KOPT-K1 (cell line): Measurements from ENCODE around the gene HDLBP.

Experiments
- H3K27ac ChIP-seq: fragments of 200-600 bp; sonication (generic); 2 replicates; pipeline ENCODE4 v1.5.1; 2016; ENCODE audit warnings: antibody characterized with exemption, mild to moderate bottlenecking, low read depth, low read length; ENCODE audit not compliant: poor library complexity, severe bottlenecking
- H3K36me3 ChIP-seq: fragments of 200-600 bp; sonication (generic); 2 replicates; pipeline ENCODE4 v1.5.1; 2017; ENCODE audit warnings: antibody characterized with exemption, mild to moderate bottlenecking, low read length, moderate library complexity; ENCODE audit not compliant: insufficient read depth
- H3K9me3 ChIP-seq: fragments of 200-600 bp; sonication (generic); 2 replicates; pipeline ENCODE4 v1.5.1; 2017; ENCODE audit warnings: antibody characterized with exemption, low read length, mild to moderate bottlenecking; ENCODE audit not compliant: insufficient read depth, poor library complexity, severe bottlenecking

The HDLBP gene

GRCh38 chr2:241315093-241315878 lies at the start of gene HDLBP:
Gene HDLBP (minus strand): TSS chr2:241315672. CDS start chr2:241266869, 48,803 bp downstream.
- H3K27ac ChIP-seq = peak within 1 kb of the TSS; percentile 100
- peaks cover 29% of the 10 kb centered on the region for H3K36me3 ChIP-seq
- no peaks in the 10 kb centered on the region for H3K9me3 ChIP-seq

GRCh38 chr2:241364781-241365180 lies 49.3 kb upstream of the HDLBP start:
- Histone ChIP-seq H3K27ac (no peak overlapping the region), H3K36me3 (no peaks in the 10 kb centered on the region), H3K9me3 (no peaks in the 10 kb centered on the region)

DNA sequence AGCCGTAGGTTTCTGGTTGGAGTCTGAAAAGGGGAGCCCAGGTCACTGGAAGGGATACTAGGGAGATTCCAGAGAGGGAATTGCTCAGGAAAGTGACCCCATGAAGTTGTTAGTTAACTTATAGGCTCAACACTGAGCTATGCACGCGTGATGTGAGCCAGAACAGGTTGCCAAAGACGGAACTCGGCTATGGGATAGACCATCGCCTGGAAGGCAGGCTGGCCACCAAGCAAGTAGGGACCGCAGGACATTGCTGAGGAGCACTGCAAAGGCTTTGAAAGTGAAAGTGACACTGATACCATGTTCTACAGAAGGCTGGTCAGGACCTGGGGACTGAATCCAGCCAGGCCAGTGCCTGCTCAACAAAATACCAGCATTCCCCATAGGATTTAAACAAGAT lies 48.0 kb upstream of the HDLBP start:
- no peaks in the 10 kb centered on the region for H3K36me3 ChIP-seq
- H3K27ac ChIP-seq = no peak overlapping the region
- H3K9me3 ChIP-seq = no peaks in the 10 kb centered on the region

- H3K36me3 ChIP-seq = peaks cover 7% of the 10 kb centered on the region
- H3K27ac ChIP-seq = no peak overlapping the region
- H3K9me3 ChIP-seq = no peaks in the 10 kb centered on the region
These were observed 44.1 kb upstream of the HDLBP start for GRCh38 chr2:241359481-241360045.

DNA sequence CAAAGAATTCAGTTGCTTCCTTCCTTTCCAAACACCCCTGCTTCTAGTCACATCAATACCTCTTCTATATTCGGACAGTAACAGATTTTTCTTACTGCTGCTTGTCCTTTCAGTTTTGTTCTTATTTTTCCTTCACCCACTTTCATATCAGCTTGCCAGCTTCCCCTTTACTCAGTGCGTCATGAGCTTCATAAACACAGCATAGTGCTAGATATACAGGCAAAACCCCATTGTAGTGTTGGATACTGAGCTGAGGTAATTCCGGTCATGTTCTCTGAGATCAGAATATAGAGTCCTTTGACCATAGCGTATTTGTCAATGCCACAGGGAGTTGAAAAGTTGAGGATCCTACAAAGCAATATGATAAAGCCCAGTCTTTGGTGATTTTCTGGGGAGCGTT lies 43.0 kb upstream of the HDLBP start:
- Histone ChIP-seq H3K36me3 (peaks cover 18% of the 10 kb centered on the region), H3K27ac (no peak overlapping the region), H3K9me3 (no peaks in the 10 kb centered on the region)

DNA sequence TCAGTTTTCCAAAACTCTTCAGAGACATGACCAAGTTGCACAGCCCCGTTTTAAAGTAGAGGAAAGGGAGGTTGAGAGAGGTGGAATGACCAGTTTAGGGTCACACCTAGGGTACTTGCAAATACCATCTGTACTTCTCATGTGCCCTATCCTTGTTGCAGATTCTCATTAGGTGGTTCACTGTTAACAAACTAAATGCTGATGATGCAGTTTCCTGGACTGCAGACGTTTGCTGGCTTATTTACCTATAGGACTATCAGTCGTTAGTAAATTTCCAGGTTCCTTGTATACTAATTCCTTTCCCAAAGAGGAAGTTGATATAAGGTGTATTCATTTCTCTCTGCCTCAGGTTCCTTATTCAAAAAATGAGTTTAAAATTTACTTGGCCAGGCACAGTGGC lies 42.1 kb upstream of the HDLBP start:
- no peak overlapping the region for H3K27ac ChIP-seq
- no peaks in the 10 kb centered on the region for H3K9me3 ChIP-seq
- peaks cover 27% of the 10 kb centered on the region for H3K36me3 ChIP-seq

DNA sequence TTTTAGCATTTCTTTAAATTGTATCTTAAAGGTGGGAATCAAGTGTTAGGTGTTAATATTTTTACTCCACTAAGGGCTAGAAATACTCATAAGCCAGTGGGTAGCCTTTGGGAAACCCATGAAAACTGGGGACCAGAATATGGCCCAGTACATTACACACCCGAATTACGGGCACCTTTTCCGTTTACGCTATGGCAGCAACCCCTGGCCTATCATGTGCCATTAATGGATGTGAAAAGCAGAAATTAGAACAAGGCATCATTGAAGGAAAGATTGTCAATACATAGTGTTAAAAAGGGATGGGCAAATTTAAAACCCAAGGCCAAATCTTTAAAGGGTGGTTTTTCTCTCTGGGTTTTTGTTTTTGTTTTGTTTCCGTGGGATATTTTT lies 41.4 kb upstream of the HDLBP start:
- Histone ChIP-seq H3K9me3 (no peaks in the 10 kb centered on the region), H3K36me3 (peaks cover 34% of the 10 kb centered on the region), H3K27ac (peak overlapping the region; percentile 63)

- Histone ChIP-seq H3K9me3 (no peaks in the 10 kb centered on the region), H3K36me3 (peaks cover 40% of the 10 kb centered on the region), H3K27ac (peak within 1 kb of the TSS; percentile 63)
These were observed 40.8 kb upstream of the HDLBP start, which contains the start of gene FARP2 for GRCh38 chr2:241355983-241356870. Gene FARP2 (plus strand): TSS chr2:241356285. CDS start chr2:241373108, 16,823 bp downstream.

DNA sequence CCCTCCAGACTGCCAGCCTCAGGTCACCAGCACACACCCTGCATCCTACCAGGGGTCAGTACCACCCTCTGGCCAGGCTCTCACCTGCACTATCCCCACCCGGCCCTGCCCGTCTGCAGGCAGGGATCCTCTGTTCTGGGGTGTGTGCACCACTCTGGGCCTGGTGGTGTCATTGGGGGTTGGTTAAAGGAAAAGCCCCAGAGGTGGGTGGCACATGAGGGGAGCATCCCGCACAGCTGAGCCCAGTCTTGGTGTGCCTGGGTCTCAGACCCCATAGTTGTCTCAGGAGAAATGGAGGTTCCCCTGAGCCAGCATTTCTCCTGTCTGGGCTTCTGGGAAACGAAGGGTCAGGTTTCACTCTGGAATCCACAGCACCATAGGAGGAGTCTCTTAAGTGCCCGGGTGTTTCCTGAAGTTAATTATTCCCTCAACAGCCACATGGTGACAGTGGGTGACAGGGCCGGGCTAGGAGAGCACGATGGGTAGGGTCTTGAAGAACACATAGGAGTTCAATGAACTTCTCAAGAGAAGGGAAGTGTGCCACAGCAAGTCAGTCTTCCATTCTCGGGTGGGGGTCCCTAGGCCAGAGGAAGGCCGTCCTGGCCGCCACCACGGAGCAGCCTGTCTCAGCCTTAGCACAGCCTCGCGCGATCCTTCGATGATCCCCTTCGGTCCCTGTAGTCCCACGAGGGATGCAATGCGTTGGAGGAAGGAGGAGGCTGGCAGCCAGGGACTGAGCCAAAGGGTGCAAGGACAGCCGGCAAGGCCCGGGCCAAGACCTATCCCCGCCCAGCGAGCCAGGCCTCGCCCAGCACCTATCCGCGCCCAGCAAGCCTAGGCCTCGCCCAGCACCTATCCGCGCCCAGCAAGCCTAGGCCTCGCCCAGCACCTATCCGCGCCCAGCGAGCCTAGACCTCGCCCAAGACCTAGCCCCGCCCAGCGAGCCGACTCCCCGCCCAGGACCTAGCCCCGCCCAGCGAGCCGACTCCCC lies 39.5 kb upstream of the HDLBP start:
- peaks cover 53% of the 10 kb centered on the region for H3K36me3 ChIP-seq
- H3K9me3 ChIP-seq = no peaks in the 10 kb centered on the region
- H3K27ac ChIP-seq = no peak overlapping the region

DNA sequence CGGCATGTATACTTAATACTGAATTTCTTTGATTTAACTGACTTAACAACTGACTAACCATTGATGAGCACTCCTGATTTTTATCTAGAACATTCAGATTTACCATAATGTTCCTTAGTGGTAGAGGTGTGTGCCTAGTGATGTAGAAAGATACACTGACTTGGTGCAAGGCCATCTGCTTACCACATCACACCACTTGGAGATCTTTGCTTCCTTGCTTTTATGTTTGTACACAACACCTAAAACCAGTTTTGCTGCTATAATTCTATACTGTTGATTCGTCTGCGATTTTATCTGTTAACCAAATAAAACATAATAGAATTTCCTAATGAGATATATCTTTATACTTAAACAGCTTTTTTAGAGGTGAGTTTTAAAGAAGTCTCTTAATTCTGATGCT lies 36.8 kb upstream of the HDLBP start:
- H3K27ac ChIP-seq = no peak overlapping the region
- no peaks in the 10 kb centered on the region for H3K9me3 ChIP-seq
- H3K36me3 ChIP-seq = peaks cover 80% of the 10 kb centered on the region

DNA sequence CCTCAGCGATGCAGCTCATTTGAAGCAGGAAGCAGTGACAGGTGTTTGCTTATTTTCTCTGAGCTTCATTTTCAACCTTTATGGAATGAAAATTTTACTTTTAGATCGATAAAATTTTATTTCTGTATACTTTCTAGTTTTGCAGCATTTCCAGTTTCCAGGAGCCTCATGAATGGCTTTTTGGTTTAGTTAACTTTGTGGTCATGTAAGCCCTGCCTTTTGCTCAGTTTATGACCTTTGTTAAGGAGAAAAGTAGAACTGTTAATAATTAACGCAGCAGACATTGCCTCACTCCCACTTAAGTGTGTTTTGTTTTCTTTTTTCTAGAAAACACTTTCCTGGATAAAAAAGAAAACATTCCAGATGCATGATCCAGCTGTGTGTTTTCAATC lies 36.2 kb upstream of the HDLBP start:
- Histone ChIP-seq H3K36me3 (peaks cover 86% of the 10 kb centered on the region), H3K27ac (no peak overlapping the region), H3K9me3 (no peaks in the 10 kb centered on the region)

DNA sequence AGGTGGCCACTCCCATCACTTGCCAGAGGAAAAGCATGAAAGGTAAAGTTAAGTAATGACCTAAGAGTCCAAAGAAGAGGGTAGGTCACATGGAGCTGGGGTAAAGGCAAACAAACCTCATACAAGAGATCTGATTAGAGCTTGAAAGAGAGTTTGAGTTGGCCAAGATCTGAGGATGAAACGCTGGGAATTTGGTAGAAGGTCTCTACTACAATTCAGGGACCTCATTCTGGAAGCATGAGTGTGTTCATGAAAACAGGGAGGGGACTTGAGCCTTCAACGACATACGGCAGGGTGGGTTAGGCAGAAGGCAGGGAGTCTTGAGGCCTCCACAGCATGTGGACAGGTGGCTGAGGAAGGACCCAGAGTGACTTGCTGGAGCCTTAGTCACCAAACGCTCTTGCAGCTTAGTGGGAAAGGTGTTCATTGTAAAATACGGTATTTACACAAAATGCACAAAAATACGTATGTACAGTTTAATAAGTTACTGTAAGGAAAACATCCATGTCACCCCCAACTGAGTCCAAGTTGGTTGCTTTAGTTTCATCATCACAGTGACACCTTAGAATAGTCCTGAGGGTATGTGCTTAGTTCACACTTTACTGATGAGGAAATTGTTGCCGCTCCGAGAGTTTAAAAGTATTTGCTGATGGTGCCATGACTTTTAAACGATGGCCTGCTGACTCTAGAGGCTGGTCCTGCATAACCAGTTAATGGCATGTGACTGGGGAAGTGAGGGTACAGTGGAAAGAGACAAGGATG lies 35.6 kb upstream of the HDLBP start:
- Histone ChIP-seq H3K36me3 (peaks cover 92% of the 10 kb centered on the region), H3K27ac (no peak overlapping the region), H3K9me3 (no peaks in the 10 kb centered on the region)

- no peaks in the 10 kb centered on the region for H3K9me3 ChIP-seq
- H3K27ac ChIP-seq = no peak overlapping the region
- peaks cover 98% of the 10 kb centered on the region for H3K36me3 ChIP-seq
These were observed 35.0 kb upstream of the HDLBP start for GRCh38 chr2:241350530-241350877.

DNA sequence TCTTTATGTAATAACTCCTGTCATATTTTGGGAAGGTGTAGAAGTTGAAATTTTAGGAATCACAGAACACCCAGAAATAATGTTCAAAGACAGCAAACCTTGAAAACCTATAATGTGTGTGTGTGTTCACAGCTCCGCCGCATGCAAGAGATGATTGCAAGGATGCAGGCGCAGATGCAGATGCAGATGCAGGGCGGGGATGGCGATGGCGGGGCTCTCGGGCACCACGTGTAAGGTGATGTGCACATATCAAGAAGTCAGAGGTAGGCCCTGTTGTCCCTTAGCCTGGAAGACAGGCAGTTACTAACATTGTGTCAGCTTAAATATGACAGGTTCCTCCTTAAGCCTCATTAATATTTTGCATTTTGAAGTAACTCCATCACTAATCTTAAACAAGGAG lies 34.5 kb upstream of the HDLBP start:
- no peaks in the 10 kb centered on the region for H3K9me3 ChIP-seq
- peaks cover 100% of the 10 kb centered on the region for H3K36me3 ChIP-seq
- H3K27ac ChIP-seq = no peak overlapping the region
